Right ventricle myocardium inferior (tissue), 1 donor: ENCODE data around the gene BMP5. TPM values are rescaled to one million over a fixed set of nuclear protein-coding genes. Genes with fewer than 3 reads are reported as not detected.

Experiments
- ATAC-seq: fragments of 200-7000 bp; cut with Tn5 transposase; one replicate; pipeline ENCODE4 v1.9.1; 2020; ENCODE audit warnings: mild to moderate bottlenecking, moderate library complexity
- DNase-seq: peaks from one replicate; pipeline ENCODE4 v3.0.0; 2021; ENCODE audit errors: missing footprints
- intact Hi-C: fragments of 100-400 bp; cut with DNase I; formaldehyde crosslinking; loops from one replicate; pipeline ENCODE4 v1.11.0; 2022
- total RNA-seq: library from RNA; stranded (reverse); fragmentation: NEBNext Ultra II Directional; extraction: Animal tissue kit (Norgen Biotek cat#: 25700); gene quantifications from one replicate; pipeline ENCODE4 v1.2.1, GENCODE V29; 2021
- donor health status: DM: no; HTN: yes; CAD: no; lungs with severe emphysema.

Gene BMP5
- total RNA-seq, 1 donor from 2014 or later: 2.3 TPM

DNA sequence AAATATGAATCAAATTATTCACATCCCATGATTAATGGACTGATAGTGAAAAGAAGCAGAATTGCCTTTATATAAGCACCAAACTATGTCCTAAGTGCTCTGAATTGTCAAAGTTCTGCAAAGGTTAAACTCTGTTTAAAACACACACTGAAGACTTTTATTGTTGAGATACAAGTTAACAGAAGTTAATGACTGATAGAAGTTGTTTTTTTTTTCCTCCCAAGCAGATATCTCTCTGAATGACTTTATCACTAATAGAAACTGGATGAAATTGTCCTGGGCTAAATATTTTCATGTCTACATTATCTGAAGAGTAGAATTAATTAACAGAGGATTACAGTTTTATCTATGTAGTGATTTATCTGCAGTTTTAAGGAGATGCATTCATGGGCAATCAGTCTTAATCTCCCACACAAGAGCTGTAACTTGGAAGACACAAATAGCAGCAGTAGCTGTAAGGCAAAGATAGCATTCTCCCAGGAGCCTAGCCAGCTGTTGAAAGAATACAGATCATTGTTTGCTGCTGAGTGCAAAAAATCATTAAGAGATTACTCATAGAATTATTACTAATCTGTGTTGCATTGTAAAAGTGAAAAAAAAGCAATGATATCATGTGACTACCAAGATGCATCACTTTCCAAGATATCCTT lies 49.9 kb downstream of the BMP5 start:
- ATAC-seq (peak; percentile 81), DNase-seq (no peak)
- intact Hi-C loops: no loop called here

DNA sequence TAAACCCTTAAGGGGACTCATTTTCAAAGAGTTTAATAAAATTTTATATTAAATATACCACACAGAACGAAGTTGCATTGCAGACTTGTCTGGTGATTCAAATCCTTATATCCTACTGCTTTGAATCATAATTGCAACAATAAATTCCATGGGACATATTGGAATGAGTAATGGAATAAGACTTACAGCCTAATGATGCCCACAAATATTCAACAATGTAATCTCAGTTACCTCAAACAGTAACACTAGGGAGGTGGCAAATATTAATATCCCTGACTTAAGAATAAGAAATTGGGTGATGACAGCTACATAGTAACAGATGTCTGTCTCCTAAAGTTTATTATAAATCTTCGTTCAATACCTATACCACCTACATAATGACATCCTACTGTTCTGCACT lies 52.6 kb downstream of the BMP5 start:
- no peak for ATAC-seq
- intact Hi-C loops: no loop called here
- DNase-seq: no peak

- no peak for ATAC-seq
- DNase-seq: no peak
- intact Hi-C loops: no loop called here
Measured at GRCh38 chr6:55822005-55822404, 53.4 kb downstream of the BMP5 start.

GRCh38 chr6:55820696-55821095 lies 54.7 kb downstream of the BMP5 start:
- ATAC-seq (peak; percentile 23), DNase-seq (no peak)
- intact Hi-C loops: no loop called here

DNA sequence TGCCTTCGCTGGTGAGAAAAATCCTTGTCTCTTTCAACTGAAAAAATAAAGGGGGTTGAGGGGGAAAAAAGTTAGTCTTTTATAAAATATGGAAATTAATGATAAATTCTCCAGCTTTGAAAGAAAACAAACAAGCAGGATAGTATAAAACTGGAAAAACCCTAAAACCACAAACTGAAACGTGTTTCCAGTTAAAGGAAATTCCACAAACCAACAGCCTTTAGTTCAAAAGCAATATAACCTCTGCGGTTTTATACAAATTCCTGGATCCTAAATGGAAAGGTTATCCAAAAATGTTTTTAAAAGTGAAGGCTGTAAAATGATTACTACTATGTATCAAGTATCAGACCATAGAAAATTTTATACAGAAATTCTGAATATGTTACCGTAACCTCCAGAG lies 55.6 kb downstream of the BMP5 start:
- ATAC-seq: no peak
- no peak for DNase-seq
- intact Hi-C loops: no loop called here

DNA sequence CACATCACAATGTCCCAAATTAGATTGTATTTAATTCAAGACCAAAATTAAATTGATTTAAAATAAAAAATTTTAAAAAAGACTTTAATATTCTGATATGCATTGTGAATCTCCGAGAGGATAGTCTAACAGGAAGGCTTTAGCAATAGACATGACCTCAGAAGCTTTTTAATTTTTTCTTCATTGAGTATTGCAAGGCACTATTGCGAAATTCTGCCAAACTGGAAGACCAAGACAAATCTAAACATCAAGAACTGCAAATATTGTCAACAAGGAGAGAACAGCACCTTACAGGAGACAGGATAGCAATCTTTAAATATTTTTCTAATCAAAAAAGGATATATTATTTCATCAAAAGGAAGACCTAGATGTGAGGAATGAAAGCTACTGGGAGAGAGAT lies 56.9 kb downstream of the BMP5 start:
- DNase-seq (no peak), ATAC-seq (peak; percentile 37)
- intact Hi-C loops: no loop called here

GRCh38 chr6:55812509-55812908 lies 62.9 kb downstream of the BMP5 start:
- no peak for DNase-seq
- ATAC-seq: no peak
- intact Hi-C loops: no loop called here

DNA sequence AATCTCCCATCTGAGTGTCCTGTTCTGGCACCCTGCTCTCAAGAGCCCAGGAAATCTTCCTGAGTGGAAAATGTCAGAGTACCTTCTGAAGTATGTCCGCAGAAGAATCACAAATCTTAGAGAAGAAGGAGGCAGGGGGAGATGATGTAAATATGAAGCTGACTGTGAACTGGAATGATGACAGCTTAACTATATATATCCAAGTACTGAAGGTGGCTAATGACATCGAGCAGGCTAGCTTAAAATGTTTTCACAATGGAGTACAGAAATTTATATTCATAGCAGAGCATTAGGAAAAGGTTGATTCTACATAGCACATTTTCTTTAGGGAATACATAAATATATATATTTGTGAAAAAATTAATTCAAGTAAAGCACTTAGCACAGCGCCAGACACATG lies 64.3 kb downstream of the BMP5 start:
- no peak for ATAC-seq
- intact Hi-C loops: no loop called here

DNA sequence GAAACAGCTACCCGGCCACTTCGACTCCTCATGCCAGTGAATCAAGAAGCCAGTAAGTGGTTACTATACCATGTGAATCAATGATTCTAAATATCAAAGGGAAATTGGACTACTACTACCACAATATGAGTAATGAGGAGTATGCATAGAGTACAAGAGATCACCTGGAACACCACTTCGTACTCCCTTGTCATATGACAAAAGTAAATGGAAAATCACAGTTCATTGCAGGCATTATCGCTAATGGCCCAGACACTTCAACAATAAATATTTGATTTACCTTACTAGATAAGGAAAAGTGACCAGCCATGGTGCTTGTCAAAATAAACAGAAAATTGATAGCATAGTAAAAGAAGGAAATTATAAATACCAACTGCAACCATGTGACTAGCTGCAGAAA lies 73.1 kb downstream of the BMP5 start:
- DNase-seq: no peak
- intact Hi-C loops: no loop called here

More for the DNA sequence above, 64.3 kb downstream of the BMP5 start:
- no peak for DNase-seq

GRCh38 chr6:55798571-55798970 lies 76.8 kb downstream of the BMP5 start:
- DNase-seq: no peak
- intact Hi-C loops: no loop called here
- ATAC-seq: no peak

More for the DNA sequence above, 73.1 kb downstream of the BMP5 start:
- ATAC-seq: no peak

DNA sequence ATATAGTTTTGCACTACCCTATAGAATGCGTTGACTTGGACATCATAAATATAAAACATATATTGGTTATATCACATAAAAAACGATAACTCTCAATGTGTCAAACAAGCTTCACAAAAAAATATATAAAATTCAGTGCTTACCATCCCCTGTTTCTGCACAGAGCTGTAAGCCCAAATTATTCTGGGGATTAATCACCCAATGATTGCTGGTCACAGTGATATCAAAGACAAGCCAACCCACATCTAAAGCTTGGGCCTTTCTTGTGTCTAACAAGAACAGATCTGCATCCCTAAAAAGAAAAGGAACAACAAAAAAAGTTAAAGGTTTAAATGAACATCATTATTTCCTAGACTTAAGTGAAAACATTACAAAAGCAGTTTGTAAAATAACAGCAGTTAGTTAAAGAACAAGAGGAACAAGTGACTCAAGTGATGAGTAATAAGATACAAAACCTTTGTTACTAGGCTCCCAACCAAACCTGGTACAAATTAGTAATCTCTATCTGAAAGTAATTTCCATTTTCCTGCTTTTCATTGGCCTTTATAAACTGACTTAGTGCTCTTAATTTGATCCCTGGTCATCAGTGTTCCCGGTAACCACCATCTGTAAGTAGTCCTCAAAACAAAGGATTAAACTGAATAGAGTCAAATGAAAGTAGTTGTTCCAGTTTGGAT lies 81.1 kb downstream of the BMP5 start:
- ATAC-seq: no peak
- DNase-seq: no peak
- intact Hi-C loops: no loop called here

GRCh38 chr6:55785273-55785672 lies 90.1 kb downstream of the BMP5 start:
- ATAC-seq (no peak), DNase-seq (no peak)
- intact Hi-C loops: no loop called here

DNA sequence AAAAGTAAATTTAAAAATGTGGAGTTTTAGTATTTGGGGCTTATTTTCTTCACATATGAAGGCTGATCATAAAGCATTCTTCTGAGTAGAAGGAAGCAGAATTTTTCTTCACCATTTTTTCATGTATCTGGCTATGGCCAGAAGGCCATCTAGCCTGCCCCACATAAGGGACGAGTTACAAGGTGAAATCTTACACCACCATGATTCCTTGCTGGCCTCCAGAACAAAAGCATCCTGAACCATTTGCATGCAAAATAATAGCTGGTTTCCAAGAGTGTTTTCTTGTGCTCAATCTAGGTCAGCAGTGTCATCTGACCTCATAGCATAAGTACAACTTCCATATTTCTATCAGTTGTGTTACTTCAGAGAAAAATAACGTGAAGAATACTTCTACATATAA lies 93.1 kb downstream of the BMP5 start:
- DNase-seq (no peak), ATAC-seq (no peak)
- intact Hi-C loops: no loop called here

- intact Hi-C loops: no loop called here
- DNase-seq: no peak
Measured at GRCh38 chr6:55778705-55779104, 96.7 kb downstream of the BMP5 start.

GRCh38 chr6:55777469-55777868 lies 97.9 kb downstream of the BMP5 start:
- intact Hi-C loops: no loop called here
- ATAC-seq (no peak), DNase-seq (no peak)

More at GRCh38 chr6:55778705-55779104, 96.7 kb downstream of the BMP5 start:
- no peak for ATAC-seq

DNA sequence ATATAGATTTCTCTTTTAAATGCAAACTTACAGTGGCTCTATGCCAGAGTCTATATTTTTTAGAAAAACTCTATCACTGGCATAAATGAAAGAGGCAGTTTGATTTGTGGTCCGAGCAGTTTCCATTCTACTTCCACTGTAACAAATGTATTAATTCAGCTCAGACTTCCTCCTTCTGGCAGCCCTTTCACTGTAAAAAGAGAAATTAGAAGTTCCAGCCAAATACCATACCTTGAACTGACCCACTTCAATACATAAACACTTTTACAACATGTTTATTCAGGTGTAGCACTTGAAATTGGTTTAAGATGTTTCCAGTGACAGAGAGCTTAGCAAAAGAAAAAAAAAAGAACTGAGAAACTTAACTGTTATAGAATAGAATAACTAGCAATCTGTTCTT lies 99.3 kb downstream of the BMP5 start:
- DNase-seq (no peak), ATAC-seq (no peak)
- intact Hi-C loops: no loop called here

GRCh38 chr6:55775029-55775318 lies 100.4 kb downstream of the BMP5 start:
- DNase-seq (no peak), ATAC-seq (no peak)
- intact Hi-C loops: no loop called here

DNA sequence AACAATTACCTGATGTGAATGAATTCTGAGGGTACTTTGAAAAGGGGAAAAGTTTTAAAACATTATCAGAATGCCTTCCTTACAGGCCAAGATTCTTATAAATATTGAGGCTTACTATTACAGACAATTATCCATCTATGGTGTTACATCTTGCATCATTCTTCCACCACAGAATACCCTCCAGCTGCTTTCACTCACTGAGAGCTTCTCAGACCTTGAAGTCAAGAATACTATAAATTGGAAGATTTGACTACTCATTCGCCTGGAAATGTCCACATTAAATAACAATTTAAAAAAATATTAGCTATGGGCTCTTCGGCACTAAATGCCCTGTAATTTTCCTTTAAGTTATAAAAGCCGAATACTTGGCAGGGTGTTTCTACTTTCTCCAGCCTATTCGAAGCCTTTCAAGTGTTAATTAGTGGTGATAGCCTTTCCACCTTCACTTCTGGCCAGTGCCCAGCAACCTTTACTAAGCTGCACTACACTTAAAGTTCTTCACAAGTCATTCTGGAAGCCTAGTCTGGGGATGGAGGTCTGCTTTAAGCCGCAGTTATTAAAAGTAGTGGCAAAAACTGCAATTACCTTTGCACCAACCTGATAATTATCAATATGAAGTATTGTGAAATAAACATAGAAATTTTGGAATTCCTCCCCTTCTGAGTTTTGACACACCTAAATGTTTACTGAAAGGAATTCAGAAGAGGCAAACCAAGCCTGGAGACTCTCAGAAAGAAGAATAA lies 100.9 kb downstream of the BMP5 start:
- ATAC-seq (no peak), DNase-seq (no peak)
- intact Hi-C loops: no loop called here

- DNase-seq (no peak), ATAC-seq (no peak)
- intact Hi-C loops: no loop called here
Measured at GRCh38 chr6:55773620-55774216, 101.7 kb downstream of the BMP5 start.

GRCh38 chr6:55772730-55773129 lies 102.7 kb downstream of the BMP5 start:
- no peak for ATAC-seq
- no peak for DNase-seq
- intact Hi-C loops: no loop called here
